Cardiac fibroblast (primary cell): Measurements from ENCODE around the gene TGM3.

ENCODE experiments used
- DNase-seq, 2 donors: peaks; one replicate each; pipeline versions ENCODE4 v3.0.0 to v3.0.0-alpha.2; 2010; ENCODE audit warnings: low read depth in 2 of 2
- H3K4me3 ChIP-seq, 2 donors: replicated peaks in 1 of 2; 1 replicate in 1 of 2; 2 replicates in 1 of 2; pipeline ENCODE4 v1.5.1; 2011; ENCODE audit warnings: low read depth in 2 of 2, low read length in 2 of 2, mild to moderate bottlenecking in 2 of 2, moderate library complexity in 1 of 2
- TF ChIP-seq, protein P1 (sequence below): IDR thresholded peaks from one replicate; pipeline ENCODE4 v1.5.1; 2011; ENCODE audit warnings: low read depth, mild to moderate bottlenecking, low read length, inconsistent platforms

Gene TGM3

GRCh38 chr20:2298116-2298515 is 2.3 kb downstream of the TGM3 start:
- no peak overlapping the region for H3K4me3 ChIP-seq
- TF ChIP-seq, protein P1, sequence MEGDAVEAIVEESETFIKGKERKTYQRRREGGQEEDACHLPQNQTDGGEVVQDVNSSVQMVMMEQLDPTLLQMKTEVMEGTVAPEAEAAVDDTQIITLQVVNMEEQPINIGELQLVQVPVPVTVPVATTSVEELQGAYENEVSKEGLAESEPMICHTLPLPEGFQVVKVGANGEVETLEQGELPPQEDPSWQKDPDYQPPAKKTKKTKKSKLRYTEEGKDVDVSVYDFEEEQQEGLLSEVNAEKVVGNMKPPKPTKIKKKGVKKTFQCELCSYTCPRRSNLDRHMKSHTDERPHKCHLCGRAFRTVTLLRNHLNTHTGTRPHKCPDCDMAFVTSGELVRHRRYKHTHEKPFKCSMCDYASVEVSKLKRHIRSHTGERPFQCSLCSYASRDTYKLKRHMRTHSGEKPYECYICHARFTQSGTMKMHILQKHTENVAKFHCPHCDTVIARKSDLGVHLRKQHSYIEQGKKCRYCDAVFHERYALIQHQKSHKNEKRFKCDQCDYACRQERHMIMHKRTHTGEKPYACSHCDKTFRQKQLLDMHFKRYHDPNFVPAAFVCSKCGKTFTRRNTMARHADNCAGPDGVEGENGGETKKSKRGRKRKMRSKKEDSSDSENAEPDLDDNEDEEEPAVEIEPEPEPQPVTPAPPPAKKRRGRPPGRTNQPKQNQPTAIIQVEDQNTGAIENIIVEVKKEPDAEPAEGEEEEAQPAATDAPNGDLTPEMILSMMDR: no peak
- no peak for DNase-seq

GRCh38 chr20:2298701-2299100 is 2.9 kb downstream of the TGM3 start:
- H3K4me3 ChIP-seq: no peak overlapping the region
- no peak for DNase-seq
- TF ChIP-seq, protein P1: no peak

DNA sequence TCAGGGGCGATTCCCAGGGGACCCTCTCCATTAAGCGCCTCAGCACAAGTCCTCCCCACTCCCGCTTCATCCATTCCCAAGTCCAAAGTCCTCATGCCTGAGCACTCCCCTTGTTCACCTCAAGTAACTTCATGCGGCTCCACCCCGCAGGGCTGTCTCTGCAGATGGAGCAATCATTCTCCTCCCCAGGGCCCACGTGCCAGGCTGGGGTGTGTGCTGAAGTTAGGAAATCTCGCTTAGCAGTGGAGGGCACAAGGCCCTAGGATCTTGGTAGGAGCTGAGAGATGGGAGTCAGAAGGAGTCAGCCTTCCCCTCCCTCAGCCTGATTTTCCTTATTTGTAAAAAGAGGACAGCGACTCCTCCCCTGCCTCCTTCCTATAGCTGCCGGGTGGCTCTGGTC is 3.5 kb downstream of the TGM3 start:
- peak in 1 of 2 donors; percentile 19 for DNase-seq
- H3K4me3 ChIP-seq: no peak overlapping the region
- TF ChIP-seq, protein P1: no peak

- H3K4me3 ChIP-seq: no peak overlapping the region
- no peak for DNase-seq
- TF ChIP-seq, protein P1: no peak
Measured at GRCh38 chr20:2300002-2300401, 4.2 kb downstream of the TGM3 start.

DNA sequence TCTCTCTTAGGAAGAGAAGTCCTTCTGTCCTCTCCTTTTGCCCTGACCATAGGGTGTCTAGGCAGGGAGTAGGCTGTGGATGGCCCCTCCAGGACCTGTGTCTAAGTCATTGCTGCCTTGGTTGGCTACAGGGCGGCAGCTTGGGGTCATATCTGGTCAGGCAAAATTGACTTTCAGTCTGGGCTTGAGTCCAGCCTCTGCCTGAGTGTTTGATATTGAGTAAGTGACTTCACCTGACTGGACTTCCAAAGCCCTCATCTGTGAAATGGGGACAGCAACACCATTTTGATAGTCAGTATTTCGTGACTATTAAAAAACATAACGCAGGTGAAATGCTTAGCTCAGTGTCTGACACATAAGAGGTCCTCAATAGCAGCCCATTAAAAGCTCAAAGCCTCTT is 4.6 kb downstream of the TGM3 start:
- H3K4me3 ChIP-seq: no peak overlapping the region
- no peak for DNase-seq
- TF ChIP-seq, protein P1: no peak

DNA sequence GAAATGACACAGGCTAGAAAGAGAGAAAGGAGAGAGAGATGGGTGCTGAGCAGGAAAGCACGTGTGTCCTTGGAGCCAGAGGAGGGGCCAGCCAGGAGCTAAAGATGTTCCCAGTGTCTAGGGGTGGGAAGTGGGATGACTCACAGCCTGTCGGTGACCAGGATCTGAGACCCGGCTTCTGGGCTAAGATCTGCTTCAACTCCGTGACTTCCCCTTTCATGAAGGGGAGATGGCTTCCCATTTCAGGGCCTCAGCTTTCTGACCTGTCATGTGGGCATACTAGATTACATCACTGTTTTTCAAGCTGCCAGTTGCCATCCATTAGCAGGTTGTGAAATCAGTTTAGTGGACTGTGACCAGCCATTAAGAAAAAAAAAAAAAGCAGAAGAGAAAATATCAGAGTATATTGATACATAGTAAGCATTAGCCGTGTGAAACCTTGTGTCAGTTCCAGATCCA is 5.4 kb downstream of the TGM3 start:
- no peak overlapping the region for H3K4me3 ChIP-seq
- TF ChIP-seq, protein P1: no peak
- peak; percentile 8 to 25 for DNase-seq

DNA sequence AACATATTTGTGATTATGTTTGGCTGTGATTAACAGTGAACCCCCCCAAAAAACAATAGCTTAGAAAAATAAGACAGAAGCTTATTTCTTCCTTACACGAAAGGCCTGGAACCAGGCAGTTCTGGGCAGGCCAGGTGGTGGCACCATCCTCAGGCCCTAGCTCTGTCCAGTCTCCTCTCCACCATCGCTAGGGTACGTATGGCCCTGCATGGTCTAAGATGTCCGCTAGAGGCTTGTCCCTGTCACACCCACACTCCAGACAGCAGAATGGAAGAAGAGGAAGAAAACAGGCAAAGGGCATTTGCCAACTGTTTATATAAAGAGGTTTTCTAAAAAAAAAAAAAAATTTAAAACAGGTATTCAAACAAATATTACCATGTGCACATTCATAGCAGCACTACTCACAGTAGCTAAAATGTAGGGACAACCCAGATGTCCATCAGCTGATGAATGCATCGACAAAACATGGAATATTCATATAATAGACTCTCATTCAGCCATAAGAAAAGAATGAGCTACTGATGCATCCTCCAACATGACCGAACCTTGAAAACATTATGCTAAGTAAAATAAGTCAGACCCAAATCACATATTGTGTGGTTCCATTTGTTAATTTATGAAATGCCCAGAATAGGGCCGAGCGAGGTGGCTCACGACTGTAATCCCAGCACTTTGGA is 6.7 kb downstream of the TGM3 start:
- H3K4me3 ChIP-seq: no peak overlapping the region

More for the DNA sequence above, 6.7 kb downstream of the TGM3 start:
- TF ChIP-seq, protein P1: no peak
- no peak for DNase-seq
